K562 (cell line): ENCODE data around the gene CEP41. TPM values are rescaled to one million over a fixed set of nuclear protein-coding genes. Genes with fewer than 3 reads are reported as not detected.

Experiments
- ATAC-seq: fragments of 200-7000 bp; cut with Tn5 transposase; 3 replicates; pipeline ENCODE4 v1.9.1; 2020; ENCODE audit warnings: moderate library complexity
- BruUV-seq: library from RNA; stranded (reverse); fragments of 400-500 nt; replicated peaks from 2 replicates; lab custom pipeline; 2021; lab: Mats Ljungman, UMichigan
- CTCF ChIA-PET: fragments of 300-600 bp; formaldehyde crosslinking; extraction: SDS; loops from one replicate; lab custom pipeline; 2021; ENCODE audit warnings: low intra/inter-chr PET ratio; lab: Yijun Ruan, JAX
- POLR2A ChIA-PET: fragments of 300-600, 350-650 bp; sonication (Branson Sonifier 250); formaldehyde crosslinking; extraction: SDS; loops from one replicate; lab custom pipeline; 2021; ENCODE audit warnings: antibody characterized with exemption, inconsistent platforms; lab: Yijun Ruan, JAX
- DNase-seq, 4 experiments: peaks; one replicate each; pipeline versions ENCODE4 v3.0.0 to v3.0.0-alpha.2; 2011 to 2018; ENCODE audit warnings: low spot score in 3 of 4, mixed read lengths in 3 of 4; ENCODE audit errors: extremely low read depth in 1 of 4
- FAIRE-seq: peaks from 2 replicates; lab custom pipeline; 2011; peaks lifted over from hg19 to GRCh38; lab: Jason Lieb, UNC
- H2AFZ ChIP-seq: 2 replicates; pipeline ENCODE4 v1.6.0; 2011; ENCODE audit warnings: low read depth, low read length, control low read depth, inconsistent platforms
- H3K27ac ChIP-seq: fragments of 200-600 bp; 3 replicates; pipeline ENCODE4 v1.8.0; 2011; ENCODE audit warnings: low read depth, mild to moderate bottlenecking, control low read depth, inconsistent platforms, low read length, moderate library complexity, mixed read lengths; ENCODE audit errors: extremely low read depth
- H3K27me3 ChIP-seq, 2 experiments: fragments of 300-600 bp in 1 of 2; 2 replicates in 1 of 2; 3 replicates in 1 of 2; pipeline versions ENCODE4 v1.6.0 to v1.8.0; 2011; ENCODE audit warnings: inconsistent platforms in 2 of 2, low read length in 2 of 2, mild to moderate bottlenecking in 1 of 2, mixed read lengths in 1 of 2, moderate library complexity in 1 of 2; ENCODE audit not compliant: control insufficient read depth in 2 of 2, insufficient read depth in 2 of 2
- H3K36me3 ChIP-seq: fragments of 300-600 bp; 3 replicates; pipeline ENCODE4 v1.8.0; 2011; ENCODE audit warnings: mild to moderate bottlenecking, low read length, inconsistent platforms; ENCODE audit not compliant: control insufficient read depth, insufficient read depth
- H3K4me1 ChIP-seq, 2 experiments: fragments of 200-600 bp in 1 of 2; replicated peaks in 1 of 2; 2 replicates in 1 of 2; 3 replicates in 1 of 2; pipeline versions ENCODE4 v1.5.1 to v1.8.0; 2011; ENCODE audit warnings: inconsistent platforms in 2 of 2, low read length in 2 of 2, mild to moderate bottlenecking in 1 of 2, mixed read lengths in 1 of 2, moderate library complexity in 1 of 2; ENCODE audit not compliant: control insufficient read depth in 2 of 2, insufficient read depth in 2 of 2
- H3K4me2 ChIP-seq: 2 replicates; pipeline ENCODE4 v1.6.1; 2011; ENCODE audit warnings: low read length, control low read depth, inconsistent platforms, mixed read lengths; ENCODE audit not compliant: insufficient read depth
- H3K4me3 ChIP-seq: fragments of 200-600 bp; sonication (generic), shearing (Covaris generic); 2 replicates; pipeline ENCODE4 v1.5.1; 2016; ENCODE audit warnings: control low read depth, inconsistent platforms
- H3K79me2 ChIP-seq: fragments of 200-600 bp; 3 replicates; pipeline ENCODE4 v1.8.0; 2011; ENCODE audit warnings: low read length, inconsistent platforms; ENCODE audit not compliant: control insufficient read depth, insufficient read depth
- H3K9ac ChIP-seq, 2 experiments: 2 replicates each; pipeline versions ENCODE4 v1.6.0 to v1.6.1; 2011; ENCODE audit warnings: low read depth in 2 of 2, low read length in 2 of 2, control low read depth in 1 of 2, inconsistent platforms in 1 of 2, mild to moderate bottlenecking in 1 of 2, mixed read lengths in 1 of 2; ENCODE audit not compliant: insufficient read depth in 1 of 2
- H3K9me1 ChIP-seq: one replicate; pipeline ENCODE4 v1.6.0; 2011; ENCODE audit warnings: inconsistent platforms, mild to moderate bottlenecking, low read length, moderate library complexity; ENCODE audit not compliant: control insufficient read depth, insufficient read depth
- H3K9me3 ChIP-seq: replicated peaks from 2 replicates; pipeline ENCODE4 v1.5.1; 2011; ENCODE audit warnings: low read depth, low read length, inconsistent platforms; ENCODE audit not compliant: control insufficient read depth, insufficient read depth
- H4K20me1 ChIP-seq: replicated peaks from 2 replicates; pipeline ENCODE4 v1.6.1; 2011; ENCODE audit warnings: low read length, inconsistent platforms, mixed read lengths; ENCODE audit not compliant: control insufficient read depth, insufficient read depth
- KLF16 ChIP-seq: IDR thresholded peaks from 2 replicates; pipeline ENCODE4 v1.6.1; 2016; ENCODE audit warnings: antibody characterized with exemption
- MAFK ChIP-seq: IDR thresholded peaks from 2 replicates; pipeline ENCODE4 v1.6.1; 2011; ENCODE audit warnings: low read length, improper control_type of control experiment
- TAF1 ChIP-seq: IDR thresholded peaks from 2 replicates; pipeline ENCODE4 v1.6.1; 2011; ENCODE audit warnings: mild to moderate bottlenecking, low read length, moderate library complexity; ENCODE audit not compliant: insufficient read depth, control insufficient read depth, severe bottlenecking; ENCODE audit errors: extremely low read depth
- WGBS: fragments of 100-300 bp; shearing (Covaris generic); methylation state at CpG from one replicate; pipeline ENCODE4 v1.1.6; 2016; ENCODE audit warnings: low coverage, mixed read lengths; ENCODE audit not compliant: insufficient coverage; ENCODE audit errors: missing lambda C conversion rate; 5-methylcytosine and 5-hydroxymethylcytosine counted together
- in situ Hi-C: fragments of 300-500 bp; cut with MboI; formaldehyde crosslinking; loops from 4 replicates; pipeline ENCODE4 v1.15.0; 2018; ENCODE audit warnings: inconsistent platforms, mixed read lengths
- intact Hi-C: fragments of 100-400 bp; cut with micrococcal nuclease; formaldehyde crosslinking; loops from 2 replicates; pipeline ENCODE4 v1.14.2; 2022
- polyA plus RNA-seq, 8 experiments: library from polyadenylated mRNA; depleted of rRNA in 4 of 8; stranded (reverse) in 5 of 8; unstranded in 3 of 8; fragments of >200 nt; fragmentation: Nextera tagmentation in 2 of 8; fragmentation: Illumina TruSeq in 1 of 8; extraction: Ambion mirVana in 2 of 8; extraction: Trizol in 1 of 8; gene quantifications; 2 replicates each; pipeline versions ENCODE4 v1.2.1 to v1.2.3, GENCODE V29; 2011 to 2014; ENCODE audit warnings: inconsistent platforms in 1 of 8, missing spikeins in 1 of 8
- total RNA-seq, 7 experiments: library from RNA; depleted of rRNA in 6 of 7; stranded (reverse); fragments of >200 nt in 6 of 7; fragmentation: Illumina TruSeq in 2 of 7; extraction: Trizol in 2 of 7; gene quantifications; 2 replicates each; pipeline versions ENCODE4 v1.2.1 to v1.2.3, GENCODE V29; 2011 to 2021; ENCODE audit warnings: low replicate concordance in 1 of 7
- TF ChIP-seq, protein P1 (sequence below): fragments of 200-800 bp; sonication (Bioruptor generic); IDR thresholded peaks from 2 replicates; pipeline ENCODE4 v1.6.1; 2016; ENCODE audit warnings: missing genetic modification characterization, missing compliant biosample characterization

The CEP41 gene
- total and polyA plus RNA-seq, 9 of the 15 experiments (the other 6 are each of a cell fraction or from before 2014, with no cell fraction given) = 1.5 to 15.5 (median 6.4) TPM

DNA sequence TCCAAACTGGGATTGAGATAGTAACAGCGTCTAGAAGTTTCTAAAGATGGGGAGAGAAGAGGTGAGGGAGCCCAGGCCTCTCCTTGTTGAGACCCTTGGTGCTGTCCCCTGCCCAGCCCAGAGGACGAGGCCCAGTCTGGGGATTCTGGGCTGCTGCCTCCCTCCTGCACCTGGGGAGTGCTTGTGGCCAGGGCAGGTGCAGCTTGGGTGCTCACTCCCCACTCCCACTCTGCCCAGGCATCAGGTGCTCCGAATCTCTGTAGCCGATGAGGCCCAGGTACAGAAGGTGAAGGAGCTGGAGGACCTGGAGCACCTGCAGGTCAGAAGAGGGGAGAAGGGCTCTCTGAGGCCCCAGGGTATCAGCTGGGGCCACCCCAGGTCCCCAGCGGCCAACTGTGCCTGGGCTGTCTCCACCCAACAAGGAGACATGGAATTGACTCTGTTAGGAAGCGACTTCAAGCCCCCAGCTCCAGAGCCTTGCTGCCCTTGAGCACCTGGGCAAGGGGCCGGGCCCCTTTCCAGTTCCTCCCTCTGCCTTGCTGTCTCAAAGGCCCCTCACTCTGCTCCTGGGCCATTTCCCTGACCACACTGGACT is 59.9 kb downstream of the CEP41 start:
- Histone ChIP-seq H3K9me3 (0 out of 2 replicates have a peak, but pooled peaks cover 3% of the 10 kb centered on the region), H3K4me3 (no peak overlapping the region), H2AFZ (peak overlapping the region; percentile 78; the same call in 1 of the 2 replicates), H3K4me1 (peaks cover 7 to 22% of the 10 kb centered on the region in 2 experiments; a peak in 4 of 5 replicates), H4K20me1 (no peaks in the 10 kb centered on the region), H3K27ac (no peak overlapping the region), H3K9ac (no peak overlapping the region), H3K36me3 (no peaks in the 10 kb centered on the region), H3K9me1 (no peaks in the 10 kb centered on the region), H3K27me3 (peaks cover 5 to 41% of the 10 kb centered on the region in 2 experiments; a peak in 4 of 5 replicates), H3K4me2 (no peak overlapping the region), H3K79me2 (no peaks in the 10 kb centered on the region)
- CTCF ChIA-PET = no interaction called here
- 41% methylated on average over 7 of the region's 7 CpGs for WGBS
- BruUV-seq = no TSS peak
- DNase-seq (no peak), ATAC-seq (no peak), FAIRE-seq (no peak)
- in situ Hi-C loops = no loop called here
- TF ChIP-seq, protein P1, sequence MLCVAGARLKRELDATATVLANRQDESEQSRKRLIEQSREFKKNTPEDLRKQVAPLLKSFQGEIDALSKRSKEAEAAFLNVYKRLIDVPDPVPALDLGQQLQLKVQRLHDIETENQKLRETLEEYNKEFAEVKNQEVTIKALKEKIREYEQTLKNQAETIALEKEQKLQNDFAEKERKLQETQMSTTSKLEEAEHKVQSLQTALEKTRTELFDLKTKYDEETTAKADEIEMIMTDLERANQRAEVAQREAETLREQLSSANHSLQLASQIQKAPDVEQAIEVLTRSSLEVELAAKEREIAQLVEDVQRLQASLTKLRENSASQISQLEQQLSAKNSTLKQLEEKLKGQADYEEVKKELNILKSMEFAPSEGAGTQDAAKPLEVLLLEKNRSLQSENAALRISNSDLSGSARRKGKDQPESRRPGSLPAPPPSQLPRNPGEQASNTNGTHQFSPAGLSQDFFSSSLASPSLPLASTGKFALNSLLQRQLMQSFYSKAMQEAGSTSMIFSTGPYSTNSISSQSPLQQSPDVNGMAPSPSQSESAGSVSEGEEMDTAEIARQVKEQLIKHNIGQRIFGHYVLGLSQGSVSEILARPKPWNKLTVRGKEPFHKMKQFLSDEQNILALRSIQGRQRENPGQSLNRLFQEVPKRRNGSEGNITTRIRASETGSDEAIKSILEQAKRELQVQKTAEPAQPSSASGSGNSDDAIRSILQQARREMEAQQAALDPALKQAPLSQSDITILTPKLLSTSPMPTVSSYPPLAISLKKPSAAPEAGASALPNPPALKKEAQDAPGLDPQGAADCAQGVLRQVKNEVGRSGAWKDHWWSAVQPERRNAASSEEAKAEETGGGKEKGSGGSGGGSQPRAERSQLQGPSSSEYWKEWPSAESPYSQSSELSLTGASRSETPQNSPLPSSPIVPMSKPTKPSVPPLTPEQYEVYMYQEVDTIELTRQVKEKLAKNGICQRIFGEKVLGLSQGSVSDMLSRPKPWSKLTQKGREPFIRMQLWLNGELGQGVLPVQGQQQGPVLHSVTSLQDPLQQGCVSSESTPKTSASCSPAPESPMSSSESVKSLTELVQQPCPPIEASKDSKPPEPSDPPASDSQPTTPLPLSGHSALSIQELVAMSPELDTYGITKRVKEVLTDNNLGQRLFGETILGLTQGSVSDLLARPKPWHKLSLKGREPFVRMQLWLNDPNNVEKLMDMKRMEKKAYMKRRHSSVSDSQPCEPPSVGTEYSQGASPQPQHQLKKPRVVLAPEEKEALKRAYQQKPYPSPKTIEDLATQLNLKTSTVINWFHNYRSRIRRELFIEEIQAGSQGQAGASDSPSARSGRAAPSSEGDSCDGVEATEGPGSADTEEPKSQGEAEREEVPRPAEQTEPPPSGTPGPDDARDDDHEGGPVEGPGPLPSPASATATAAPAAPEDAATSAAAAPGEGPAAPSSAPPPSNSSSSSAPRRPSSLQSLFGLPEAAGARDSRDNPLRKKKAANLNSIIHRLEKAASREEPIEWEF (CRISPR knock-in tag) = no peak
- TF ChIP-seq MAFK (no peak), KLF16 (no peak), TAF1 (no peak)
- POLR2A ChIA-PET = interaction anchor here (0.6 to 1.1 kb wide), 7 partner anchors 9 to 118 kb away, joined by 3 to 6 read pairs (median 3); partner anchors contain the start of gene CPA5
- intact Hi-C loops = no loop called here
